NCI-H2196 treated with DMSO at 0.1 percent for 48 hours (cell line): ENCODE measurements around the gene RASA3.
A peak's percentile ranks its signal among the peaks of the same experiment; 100 is the strongest.
"Not testable (repeated sequence)": the region's sequence is repeated elsewhere in the genome, so short reads cannot be mapped to it uniquely, and the experiment has no call there.

Source experiments
- DNase-seq: peaks from one replicate; lab custom pipeline; 2025; ENCODE audit not compliant: unreplicated experiment; lab: John Stamatoyannopoulos, UW

The RASA3 gene

GRCh38 chr13:113995051-113995601 is 137.3 kb downstream of the RASA3 start:
- no peak for DNase-seq

DNA sequence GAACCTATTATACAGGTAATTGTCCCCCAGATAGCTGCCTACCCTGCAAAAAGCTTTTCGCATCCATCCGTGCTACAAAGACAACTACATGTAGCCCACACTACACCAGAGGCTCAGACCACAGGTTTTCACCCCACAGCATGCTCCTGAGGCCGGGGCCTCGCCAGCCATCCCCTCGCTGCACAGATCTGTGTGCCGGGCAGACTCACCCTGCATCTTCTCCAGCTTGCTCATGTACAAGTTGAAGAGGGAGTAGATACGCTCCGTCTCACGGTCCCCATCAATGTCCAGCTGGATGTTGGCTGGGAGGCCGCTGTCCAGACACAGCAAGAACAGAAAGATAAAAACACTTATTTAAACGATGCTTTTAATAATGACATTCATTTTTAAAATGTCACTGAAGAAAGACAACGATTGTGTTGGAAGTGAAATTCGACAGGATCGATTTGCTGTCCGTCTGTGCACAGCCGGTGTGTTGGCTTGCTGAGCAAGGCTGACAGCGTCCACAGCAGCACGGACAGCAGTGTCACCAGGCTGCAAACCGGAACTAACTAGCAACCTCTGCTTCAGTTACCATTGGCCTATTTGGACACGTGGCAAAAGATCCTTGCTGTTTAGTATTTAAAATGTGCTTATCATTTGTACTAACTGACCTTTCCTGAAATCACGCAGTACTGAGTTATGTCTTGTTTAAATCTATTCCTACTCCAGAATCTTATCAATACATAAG is 140.0 kb downstream of the RASA3 start:
- no peak for DNase-seq

DNA sequence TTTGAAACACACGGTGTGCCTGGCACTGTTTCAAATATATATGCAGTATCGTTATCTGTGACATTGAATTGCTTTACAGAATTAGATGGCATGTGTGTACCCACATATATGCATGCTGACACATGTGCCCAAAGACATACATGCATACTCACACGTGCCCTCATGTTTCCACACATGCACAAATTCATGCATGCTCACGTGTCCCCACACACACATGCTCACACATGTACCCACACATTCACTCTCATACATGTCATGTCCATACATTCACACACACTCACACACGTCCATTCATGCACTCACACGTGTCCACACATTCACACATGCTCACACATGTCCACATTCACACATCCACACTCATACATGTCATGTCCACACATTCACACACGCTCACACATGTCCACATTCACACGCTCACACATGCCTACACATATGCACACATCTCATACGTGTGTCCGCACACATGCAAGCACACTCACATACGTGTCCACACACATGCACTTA is 140.7 kb downstream of the RASA3 start:
- DNase-seq = no peak

- DNase-seq = no peak
Measured at GRCh38 chr13:113991191-113991669, 141.2 kb downstream of the RASA3 start.

DNA sequence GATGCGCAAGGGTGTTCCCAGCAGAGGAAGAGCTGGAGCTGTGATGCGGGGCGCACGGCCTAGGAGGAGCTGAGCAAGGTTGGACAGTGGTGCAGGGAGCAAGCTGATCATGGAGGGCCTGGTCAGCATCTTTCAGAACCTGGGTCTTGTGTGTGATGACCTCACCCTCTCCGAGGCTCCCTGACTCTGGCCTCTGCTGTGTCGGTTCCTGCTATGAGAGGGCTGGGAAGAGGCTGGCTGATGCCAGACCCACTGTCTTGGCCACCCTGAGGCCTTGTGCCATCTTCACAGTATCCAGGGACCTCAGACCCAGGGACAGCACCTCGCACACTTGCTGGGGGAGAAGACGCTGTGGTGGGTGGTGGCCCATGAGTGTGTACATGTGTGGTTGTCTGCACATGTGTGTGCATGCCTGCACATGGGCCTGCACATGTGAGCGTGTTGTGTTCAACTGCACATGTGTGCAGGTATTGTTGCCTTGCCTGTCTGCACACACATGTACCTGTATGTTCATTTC is 142.0 kb downstream of the RASA3 start:
- DNase-seq = no peak

DNA sequence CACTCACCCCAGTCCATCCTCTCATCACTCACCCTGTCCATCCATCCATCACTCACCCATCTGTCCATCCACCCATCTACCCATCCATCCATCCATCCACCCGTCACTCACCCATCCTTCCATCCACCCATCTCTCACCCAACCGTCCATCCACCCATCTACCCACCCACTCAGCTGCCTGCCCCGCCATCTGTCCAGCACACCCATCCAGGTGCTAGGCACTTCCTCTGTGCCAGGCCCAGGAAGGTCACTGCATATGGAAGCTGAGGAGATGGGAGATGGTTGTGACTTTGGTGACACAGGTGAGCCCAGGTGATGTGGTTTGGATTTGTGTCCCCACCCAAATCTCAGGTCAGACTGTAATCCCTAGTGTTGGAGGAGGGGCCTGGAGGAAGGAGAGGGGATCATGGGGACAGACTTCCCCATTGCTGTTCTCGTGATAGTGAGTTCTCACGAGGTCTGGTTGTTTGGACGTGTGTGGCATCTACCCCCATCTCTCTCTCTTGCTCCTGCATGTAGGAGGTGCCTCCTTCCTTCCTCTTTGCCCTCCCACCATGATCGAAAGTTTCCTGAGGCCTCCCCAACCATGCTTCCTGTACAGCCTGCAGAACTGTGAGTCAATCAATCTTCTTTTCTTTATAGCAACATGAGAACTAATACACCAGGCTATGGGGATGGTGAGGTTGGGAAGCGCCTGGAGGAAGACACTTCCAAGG is 142.7 kb downstream of the RASA3 start:
- no peak for DNase-seq

DNA sequence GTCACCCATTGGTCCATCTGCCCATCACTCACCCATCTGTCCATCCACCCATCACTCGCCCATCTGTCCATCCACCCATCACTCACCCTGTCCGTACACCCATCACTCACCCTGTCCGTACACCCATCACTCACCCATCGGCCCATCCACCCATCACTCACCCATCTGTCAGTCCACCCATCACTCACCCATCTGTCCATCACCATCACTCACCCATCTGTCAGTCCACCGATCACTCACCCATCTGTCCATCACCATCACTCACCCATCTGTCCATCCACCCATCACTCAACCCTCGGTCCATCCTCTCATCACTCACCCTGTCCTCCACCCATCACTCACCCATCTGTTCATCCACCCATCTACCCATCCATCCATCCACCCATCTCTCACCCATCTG is 143.6 kb downstream of the RASA3 start:
- DNase-seq = not testable (repeated sequence)

DNA sequence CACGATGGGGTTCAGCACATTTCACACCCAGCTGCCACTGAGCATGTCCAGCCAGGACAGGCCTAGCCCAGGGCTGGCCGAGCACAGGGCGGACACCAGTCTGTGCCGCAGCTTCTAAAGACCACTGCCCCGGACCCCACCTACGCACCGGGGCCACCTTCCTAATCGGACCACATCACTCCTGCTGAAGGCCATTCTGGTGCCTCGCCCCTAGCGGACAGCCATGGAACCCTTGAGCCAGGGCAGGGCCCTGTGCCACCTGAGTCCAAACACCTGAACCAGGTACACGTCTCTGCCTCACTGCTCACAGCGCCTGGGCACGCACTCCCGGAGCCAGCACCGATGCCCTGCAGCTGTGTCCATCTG is 150.1 kb downstream of the RASA3 start:
- no peak for DNase-seq

DNA sequence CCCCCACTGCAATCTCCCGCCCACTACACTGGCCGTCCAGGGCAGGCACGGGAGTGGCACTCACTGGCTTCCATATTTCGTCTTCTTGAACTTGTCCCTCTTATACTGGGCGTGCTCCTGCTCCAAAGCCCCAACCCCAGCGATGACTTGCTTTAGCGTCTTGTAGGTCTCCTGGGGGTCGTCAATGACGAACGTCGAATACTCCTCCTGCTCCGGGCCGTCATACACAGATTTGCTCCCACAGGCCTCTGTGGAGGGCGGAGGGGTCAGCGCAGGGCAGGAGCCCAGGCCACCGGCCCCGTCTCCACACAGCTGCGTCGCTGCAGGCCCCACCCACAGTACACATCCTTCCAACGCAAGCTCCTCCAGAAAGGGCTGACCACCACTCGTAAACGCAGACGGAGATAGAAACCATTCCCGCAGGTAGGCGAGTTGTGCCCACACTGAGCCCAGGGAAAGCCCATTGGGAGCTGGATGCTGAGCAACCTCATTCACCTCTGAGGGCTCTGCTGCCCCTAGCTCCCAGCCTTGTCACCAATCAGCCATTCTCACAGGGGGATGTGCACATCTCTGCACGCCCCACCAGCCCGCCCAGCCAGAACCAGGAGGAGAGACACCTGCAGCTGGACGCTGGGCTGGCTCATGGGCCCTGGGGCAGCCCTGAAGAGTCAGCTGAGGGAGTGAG is 150.7 kb downstream of the RASA3 start:
- no peak for DNase-seq

GRCh38 chr13:113981194-113981605 is 151.2 kb downstream of the RASA3 start:
- peak; percentile 88 for DNase-seq

DNA sequence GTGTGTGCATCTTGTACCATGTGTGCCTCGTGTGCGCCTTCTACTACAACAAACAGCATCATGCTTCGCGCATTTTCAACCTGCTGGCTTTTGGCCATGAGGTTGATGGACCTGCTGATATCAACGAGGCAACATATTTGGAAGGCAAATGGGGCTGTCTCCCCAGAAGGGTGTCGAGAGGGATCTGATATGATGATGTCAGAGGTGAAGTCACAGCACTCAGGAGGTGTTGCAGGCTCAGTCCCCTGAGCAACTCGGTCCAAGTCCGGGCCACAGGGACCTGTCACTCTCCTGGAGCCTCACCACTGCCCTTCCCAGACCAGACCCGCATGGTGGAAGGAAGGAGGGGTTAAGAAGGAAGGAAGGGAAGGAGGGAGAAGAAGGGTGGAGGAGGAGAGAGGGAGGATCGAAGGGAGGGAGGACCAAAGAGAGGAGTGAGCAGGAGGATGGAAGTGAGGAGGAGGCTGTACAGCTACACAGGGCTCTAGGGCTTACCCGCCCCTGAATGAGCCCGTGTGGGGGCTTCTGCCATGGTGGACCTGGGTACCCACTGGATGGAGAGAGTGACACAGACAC is 151.8 kb downstream of the RASA3 start:
- no peak for DNase-seq

DNA sequence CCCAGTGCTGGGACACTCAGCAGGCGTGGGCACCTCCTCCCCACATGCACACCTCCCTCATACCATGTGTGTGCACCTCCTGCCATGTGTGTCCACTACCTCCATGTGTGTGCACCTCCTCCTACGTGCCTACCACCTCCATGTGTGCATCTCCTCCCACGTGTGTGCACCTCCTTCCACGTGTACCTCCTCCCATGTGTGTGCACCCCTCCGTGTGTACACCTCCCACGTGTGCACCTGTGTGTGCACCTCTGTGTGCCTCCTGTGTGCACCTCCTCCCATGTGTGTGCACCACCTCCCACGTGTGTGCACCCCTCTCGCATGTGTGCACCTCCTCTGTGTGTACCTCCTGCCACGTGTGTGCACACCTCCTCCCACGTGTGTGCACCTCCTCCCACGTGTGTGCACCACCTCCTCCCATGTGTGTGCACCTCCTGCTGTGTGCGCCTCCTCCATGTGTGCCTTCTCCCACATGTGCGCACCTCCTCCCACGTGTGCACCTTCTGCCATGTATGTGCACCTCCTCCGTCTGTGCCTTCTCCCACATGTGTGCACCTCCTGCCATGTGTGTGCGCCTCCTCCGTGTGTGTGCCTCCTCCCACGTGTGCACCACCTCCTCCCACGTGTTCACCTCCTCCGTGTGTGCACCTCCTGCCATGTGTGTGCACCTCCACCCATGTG is 152.5 kb downstream of the RASA3 start:
- DNase-seq = no peak

DNA sequence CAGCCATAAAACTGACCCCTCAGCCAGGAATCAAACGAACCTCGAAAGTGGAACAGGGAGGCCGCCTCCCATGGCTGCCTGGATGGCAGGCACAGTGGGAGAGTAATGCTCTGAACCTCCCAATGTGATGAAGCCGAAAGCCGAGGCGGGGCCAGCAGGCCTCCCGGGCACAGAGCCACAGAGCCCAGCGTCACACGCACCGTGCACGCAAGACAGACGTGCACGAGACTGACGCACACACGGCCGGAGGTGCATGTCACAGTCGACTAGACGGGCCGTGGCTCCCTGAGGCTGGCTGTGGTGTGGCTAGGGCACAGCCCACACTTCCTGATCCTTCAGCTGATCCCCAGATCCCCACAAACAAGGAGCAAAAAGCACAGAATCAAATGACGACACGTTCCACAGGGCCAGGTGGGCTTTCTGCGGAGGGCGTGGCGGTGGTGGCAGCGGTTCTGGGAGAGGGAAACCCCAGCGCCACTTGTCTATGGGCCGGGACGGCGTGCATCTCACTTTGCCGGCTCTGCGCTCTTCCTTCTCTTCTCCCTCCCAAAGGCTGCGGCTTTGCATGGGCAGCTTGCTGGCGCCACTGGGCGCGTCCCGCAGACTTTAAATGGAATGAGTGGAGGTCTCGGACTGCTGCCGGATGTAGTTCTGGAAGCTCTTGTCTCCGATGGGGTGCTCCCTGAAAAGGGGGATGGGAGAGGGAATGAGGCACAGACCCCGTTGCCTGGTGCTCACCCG is 153.5 kb downstream of the RASA3 start:
- no peak for DNase-seq

- no peak for DNase-seq
Measured at GRCh38 chr13:113977976-113978375, 154.4 kb downstream of the RASA3 start.

DNA sequence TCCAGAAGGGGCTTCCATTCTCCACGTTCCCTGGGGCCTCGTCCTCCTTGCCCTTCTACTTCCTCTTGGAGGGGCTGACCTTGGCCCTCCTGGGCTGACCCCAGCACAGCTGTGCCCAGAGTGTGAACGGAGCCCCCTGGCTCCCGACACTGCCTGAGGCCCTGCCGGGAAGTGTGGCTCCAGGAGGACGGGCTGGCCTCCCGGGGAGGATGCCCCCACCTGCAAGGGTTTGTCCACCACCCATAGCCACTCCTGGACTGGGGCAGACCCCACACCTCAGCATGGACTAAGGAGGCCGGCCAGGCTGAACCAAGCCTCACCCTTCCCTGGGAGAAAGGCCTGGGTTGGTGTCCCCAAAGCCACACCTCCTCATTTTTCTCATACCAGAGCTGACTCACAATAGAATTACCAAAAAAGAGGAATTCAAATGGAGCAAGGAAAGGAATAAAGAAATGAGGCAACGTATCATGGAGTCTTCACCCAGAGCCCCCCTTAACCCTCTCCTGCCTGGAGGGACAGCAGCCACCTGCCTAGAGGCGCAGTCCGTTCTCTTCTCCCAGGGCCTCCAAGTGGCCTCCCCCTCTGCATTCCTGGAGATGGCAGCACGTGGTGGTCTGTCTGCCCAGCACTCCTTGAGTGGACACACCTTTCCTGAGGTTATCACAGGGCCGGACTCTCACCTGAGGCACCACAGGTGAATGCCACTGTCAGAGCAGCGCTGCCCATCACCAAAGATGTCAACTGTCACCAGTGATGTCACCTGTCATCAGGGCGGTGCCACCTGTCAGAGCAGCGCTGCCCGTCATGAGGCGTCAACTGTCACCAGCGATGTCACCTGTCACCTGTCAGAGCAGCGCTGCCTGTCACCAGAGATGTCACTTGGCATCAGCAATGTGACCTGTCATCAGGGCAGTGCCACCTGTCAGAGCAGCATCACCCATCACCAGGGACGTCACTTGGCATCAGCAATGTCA is 155.4 kb downstream of the RASA3 start:
- DNase-seq = no peak

- DNase-seq = no peak
Measured at GRCh38 chr13:113975416-113975815, 157.0 kb downstream of the RASA3 start.

DNA sequence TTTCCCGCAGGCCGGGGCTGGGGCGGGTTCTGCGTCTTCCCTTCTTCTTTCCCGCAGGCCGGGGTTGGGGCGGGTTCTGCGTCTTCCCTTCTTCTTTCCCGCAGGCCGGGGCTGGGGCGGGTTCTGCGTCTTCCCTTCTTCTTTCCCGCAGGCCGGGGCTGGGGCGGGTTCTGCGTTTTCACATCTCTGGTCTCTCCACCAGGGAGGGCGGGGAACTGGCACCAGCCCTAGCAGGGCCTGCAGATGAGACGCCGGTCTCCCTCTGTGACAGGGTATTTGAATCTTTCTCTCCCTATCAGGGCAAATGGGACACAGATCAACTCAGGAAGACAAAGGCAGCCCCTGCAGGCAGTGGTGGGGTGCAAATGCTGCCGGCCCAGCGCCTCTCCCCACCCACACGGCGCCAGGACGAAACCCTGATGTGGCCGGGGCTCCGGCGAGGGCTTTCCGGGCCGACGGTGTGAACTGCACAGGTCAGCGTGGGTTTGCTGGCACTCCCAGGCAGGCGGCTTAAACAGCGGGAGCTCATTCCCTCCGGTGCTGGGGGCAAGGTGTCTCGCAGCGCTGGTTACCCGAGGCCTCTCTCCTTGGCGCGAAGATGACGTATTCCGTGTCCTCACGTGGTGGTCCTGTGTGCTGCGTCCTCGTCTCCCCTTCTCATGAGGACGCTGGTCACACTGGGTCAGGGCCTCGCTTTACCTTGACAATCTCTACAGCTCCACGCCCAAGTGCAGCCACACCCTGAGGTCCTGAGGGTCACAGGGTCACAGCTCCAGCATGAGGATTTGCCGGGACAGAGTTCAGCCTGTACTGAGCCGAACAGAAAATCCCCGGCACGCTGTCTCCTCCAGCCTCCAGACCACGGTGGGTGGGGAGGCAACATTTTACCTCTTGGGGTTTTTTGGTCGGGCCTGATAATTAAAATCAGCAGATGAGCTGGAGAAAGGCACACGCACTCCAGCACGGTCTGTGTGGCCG is 157.8 kb downstream of the RASA3 start:
- no peak for DNase-seq
